GM12872 (cell line): ENCODE results near the gene CASQ2.

ENCODE experiments used
- CTCF ChIP-seq: IDR thresholded peaks from 3 replicates; pipeline ENCODE4 v1.5.1; 2011; ENCODE audit warnings: low read depth, mild to moderate bottlenecking, low read length, moderate library complexity; ENCODE audit not compliant: insufficient read depth

The CASQ2 gene

GRCh38 chr1:115727706-115728249 is 40.7 kb downstream of the CASQ2 start:
- TF ChIP-seq CTCF = no peak

GRCh38 chr1:115726570-115726969 is 41.9 kb downstream of the CASQ2 start:
- no peak for TF ChIP-seq CTCF

- no peak for TF ChIP-seq CTCF
Observed at GRCh38 chr1:115726161-115726560, 42.4 kb downstream of the CASQ2 start.

- TF ChIP-seq CTCF = no peak
Observed at GRCh38 chr1:115725600-115725999, 42.9 kb downstream of the CASQ2 start.

- no peak for TF ChIP-seq CTCF
Observed at GRCh38 chr1:115723756-115724155, 44.8 kb downstream of the CASQ2 start.

- no peak for TF ChIP-seq CTCF
Observed at GRCh38 chr1:115722221-115722620, 46.3 kb downstream of the CASQ2 start.

GRCh38 chr1:115719285-115719684 is 49.2 kb downstream of the CASQ2 start:
- TF ChIP-seq CTCF = no peak
